ENCODE data around the gene P3H2.
"Not testable (repeated sequence)": the region's sequence is repeated elsewhere in the genome, so short reads cannot be mapped to it uniquely, and the experiment has no call there.

P3H2 gene

DNA sequence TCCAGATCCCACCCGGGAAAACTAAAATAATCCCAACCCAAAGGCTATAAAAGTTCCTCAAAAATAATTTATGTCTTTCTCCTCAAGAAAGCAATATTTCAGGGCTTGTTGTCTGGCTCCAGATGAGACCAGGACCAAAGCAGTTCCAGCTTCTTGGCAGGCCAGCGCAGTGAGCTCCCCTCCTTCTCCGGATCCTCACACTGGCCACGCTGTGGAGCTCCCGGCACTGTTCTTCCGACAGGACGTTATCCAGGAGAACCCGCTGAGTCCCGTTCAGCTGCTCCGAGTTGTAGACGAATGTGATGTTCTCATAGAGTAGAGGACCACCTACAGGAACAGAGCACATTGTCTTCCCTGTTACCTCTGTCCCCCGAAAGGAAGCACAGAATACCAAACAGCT is 146.3 kb downstream of the P3H2 start:
- no peak for DNase-seq

DNA sequence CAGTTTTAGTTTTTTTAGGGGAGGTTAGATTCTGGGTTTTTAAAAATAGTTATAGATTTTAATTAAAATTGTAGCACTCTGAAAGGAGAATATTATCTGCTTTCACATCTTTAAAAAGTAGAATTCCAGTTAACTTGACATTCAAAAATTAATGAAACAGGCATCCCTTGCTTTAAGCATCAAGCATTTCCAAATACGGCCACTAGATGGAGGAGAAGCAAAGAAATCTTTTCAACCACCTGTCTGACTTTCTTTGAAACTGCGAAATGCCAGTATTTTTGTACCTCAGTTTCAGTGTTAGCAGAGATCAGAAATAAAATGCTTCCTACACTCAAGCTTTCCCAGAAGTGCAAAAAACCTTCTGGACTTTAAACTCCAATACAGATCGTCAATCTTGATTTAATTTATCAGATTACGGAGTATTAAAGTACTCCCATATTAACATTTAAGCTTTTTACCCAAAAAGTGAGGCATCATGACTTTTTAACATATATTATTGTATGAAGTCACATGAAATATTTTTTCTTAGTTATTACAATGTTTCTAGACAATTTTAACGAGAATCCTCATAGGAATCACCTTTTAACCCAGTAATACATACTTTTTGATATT is 153.3 kb downstream of the P3H2 start:
- no peak for DNase-seq

DNA sequence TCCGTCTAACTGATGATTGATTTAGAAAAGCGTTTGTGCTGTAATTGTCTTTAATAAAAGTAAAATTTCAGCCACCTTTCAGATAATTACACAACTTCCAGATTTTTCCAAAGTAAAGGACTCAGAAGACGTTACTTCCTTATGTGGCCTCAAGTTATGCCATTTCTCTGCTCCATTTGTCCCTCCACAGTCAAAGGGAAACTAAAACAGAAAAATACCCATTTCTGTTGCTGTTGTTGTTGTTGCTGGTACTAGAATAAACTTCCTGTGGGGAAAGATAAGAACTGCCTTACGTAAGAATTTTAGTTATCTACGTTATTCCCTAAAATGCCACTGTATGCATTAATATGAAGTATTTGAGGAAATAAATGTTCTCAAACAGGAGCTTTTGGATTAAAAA is 153.9 kb downstream of the P3H2 start:
- DNase-seq: no peak

DNA sequence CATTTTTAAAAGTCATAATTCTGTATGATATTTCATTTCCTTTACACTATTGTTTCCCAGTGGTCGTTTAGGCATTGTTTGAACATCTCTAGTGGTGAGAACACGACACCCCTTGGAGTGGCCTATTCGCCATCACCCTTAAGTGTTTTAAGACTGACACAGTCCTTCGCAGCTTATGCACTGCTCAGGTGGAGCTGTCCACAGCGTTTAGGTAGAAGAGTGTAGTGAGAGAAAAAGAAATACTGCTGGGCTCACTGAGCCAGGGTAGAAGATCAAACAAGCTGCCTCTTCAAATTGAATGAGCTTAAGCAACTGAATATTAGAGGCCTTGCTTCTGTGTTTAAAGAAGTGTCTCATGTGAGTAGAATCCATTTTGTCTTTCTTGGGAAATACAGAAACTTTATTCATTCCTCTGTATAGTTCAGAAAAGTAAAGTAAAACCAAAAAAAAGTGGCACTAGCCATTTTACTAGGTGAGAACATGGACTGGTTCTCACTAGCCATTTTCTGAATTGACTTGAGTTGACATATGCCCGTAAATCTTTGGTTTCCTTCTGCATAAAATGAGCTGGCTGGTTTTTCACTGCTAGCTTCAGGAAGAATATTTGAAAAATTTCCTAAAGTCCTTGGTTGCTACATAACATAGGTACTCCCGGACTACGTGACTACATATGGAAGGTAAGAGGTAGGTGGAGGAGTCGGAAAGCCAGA is 155.9 kb downstream of the P3H2 start:
- no peak for DNase-seq

DNA sequence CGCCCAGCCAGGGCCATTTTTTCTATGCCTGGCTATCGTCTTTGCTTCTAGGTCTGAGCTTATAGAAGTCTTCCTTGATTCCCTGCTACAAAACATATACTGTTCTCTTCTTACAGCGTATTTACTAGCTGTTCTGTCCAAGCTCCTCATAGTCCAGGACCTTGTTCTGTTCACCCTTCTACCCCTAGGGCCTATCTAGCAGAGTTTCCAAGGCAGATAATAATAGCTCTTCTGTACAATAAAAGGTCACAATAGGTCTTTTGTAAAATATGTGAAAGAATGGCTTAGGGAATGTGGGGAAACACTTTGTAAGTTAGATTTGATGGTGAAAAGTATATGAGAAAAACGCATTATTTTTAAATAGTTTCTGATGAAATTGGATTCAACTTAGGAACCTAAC is 158.2 kb downstream of the P3H2 start:
- DNase-seq: no peak

DNA sequence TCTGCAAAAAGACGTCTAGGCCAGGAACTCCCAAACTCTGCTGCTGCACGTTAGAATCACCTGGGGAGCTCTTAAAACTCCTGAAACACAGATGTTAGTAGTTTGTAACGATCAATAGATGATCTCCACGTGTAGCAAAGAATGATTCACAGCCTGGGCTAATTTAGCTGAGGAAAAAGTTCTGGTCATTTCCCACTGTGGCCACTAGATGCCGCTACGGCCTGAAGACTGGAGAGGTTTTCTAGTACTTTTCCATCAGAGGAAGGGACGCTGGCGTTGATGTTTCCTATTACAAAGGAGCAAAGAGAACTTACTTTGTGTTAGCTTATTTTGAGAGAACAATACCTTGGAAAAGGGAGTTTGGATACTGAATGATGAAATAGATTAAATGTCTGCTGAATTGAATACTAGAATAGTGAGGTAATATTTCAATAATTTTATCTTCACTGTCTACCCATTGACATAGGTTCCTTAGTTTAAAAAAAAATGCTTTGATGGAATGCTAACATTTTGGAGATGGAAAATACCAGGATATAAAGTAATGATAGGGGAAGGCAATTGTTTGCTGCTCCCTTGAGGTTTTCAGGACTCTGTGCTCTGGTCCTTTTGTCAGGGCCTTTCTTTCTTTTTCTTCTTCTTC is 159.1 kb downstream of the P3H2 start:
- peak; percentile 46 for DNase-seq

DNA sequence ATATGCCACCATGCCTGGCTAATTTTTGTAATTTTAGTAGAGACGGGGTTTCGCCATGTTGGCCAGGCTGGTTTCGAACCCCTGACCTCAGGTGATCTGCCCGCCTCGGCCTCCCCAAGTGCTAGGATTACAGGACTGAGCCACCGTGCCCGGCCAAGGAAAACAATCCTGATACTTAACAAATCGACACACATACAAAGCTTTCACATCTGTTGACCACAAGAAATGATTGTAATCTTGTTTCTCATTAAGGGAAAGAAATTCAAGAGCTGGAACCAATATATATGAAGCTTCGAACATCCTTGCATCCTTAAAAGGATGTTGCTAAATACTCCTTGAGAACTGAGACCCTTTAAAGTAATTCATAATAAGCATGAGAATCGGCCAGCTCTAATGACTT is 159.6 kb downstream of the P3H2 start:
- DNase-seq: not testable (repeated sequence)

DNA sequence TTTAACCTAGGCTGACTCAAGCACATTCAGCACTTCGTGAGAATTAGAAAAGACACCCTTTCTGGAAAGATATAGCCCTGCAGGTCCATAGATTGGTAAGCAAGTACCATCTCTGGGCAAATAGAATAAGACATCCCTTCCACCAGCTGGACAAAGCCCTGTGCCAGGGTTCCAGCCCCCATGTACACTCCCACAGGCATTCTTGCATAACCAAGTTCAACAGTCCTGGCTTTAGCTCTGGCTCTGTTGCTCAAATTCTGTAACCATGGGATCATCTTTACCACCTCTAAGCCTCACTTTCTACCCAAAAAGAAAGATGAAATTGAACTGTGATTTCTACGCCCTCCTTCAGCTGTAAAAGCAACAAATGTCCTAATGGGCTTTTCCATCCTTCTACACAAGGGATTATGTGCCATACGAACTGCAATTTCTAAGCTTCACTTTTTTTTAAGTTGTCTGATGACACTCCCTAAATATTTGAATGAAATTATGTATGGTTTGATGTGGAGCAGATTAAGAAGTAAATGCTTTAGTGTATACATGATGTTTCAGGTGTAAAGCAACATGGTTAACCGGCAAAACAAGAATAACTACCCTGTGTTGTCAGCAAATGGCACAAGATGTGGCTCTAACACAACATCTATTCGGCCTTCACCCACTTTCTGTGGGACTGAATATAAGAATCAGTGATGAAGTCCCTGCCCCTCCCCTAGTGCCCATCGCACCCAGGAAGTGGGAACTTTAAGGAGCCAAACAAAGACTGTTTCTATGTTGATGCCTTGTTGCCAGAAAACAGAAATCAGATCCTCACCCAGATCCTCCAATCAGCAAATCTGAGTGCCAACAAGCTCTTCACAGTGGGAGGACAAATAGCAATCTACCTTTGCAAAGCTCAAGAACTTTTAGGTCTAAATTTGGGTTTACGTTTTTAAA is 165.7 kb downstream of the P3H2 start:
- DNase-seq: no peak

DNA sequence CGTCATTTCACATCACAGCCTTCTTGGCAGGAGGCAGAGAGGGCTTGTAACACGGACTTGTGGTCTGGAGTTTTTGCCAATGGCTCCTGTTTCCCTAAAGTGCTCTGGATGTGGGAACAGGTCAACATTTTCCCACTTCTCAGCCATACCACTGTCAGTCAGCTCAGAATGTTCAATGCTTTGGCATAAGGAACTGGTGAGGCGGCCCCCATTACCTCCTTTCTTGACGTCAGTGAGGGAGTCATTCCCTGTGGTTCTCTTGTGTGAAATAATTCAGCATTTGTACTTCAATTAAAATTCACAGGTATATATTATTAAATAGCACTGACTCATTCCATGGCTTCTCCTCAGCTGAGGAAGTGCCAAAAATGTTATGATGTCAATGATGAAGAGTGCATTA is 167.1 kb downstream of the P3H2 start:
- no peak for DNase-seq

DNA sequence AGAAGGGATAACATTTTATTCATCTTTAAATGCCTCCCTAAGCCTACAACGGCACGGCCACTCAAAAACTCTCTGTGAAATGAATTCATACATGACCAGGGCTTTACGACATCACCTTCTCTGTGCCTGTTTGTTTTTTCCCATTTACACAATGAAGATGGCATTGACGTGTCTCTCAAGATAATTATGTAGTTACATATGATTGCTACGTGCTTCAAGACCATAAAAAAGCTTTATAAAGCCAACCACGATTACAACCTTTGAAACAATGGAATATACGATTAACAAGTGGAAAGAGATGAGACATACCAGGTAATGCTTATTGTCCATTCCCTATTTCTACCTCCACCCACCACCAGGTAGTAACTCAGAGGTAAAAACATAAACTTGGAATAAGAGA is 168.4 kb downstream of the P3H2 start:
- no peak for DNase-seq

DNA sequence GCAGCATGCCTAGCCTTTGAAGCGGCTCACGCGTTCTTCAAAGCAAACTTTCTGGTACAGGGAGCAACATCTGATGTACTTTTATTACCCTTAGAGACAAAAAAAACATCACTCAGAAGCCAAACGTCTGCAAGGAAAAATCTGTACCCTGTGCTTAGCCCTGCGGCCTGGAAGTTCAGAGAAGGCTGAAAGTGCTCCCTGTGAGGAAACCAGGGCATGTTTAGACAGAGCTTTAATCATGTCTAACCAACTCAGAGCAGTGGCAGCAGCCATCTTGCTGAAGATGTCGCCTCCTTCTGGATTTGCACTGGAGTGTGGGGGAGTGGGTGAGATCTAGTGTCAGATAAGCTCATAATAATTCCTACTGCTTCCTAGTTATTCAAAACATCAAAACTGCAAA is 170.4 kb downstream of the P3H2 start:
- no peak for DNase-seq

DNA sequence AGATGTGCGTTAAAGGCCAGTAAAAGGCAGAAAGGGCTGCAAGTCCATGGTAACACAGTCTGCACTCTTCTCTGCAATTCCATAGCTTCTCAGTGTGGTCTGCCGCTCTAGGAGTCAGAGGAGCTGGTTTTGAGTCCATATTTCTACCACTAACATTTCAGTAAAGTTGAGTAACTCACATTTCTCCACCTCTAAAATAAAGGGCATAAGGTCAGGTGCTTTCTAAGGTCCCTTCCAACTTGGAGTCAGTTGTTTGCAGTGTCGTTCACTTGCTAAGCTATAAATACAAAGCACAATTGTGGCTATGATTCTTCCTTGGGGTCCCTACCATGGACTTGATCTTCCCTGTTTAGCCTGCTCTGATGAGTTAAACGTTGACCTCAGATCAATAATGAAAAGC is 171.1 kb downstream of the P3H2 start:
- DNase-seq: no peak

DNA sequence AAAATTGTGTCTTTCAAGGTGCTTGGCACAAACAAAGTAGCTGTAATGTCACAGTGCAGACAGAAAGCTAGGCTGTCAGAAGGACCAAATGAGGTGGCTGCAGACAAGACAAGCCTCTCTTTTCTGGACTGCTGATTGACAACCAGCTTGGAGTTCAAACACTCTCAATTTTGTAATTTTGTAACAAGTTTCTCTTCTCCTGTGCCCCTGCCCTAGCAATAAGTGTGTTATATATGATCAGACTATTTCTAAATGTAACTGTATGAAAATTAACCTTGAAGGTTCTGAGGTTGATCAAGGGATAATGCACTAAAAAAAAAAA is 172.0 kb downstream of the P3H2 start:
- DNase-seq: no peak

DNA sequence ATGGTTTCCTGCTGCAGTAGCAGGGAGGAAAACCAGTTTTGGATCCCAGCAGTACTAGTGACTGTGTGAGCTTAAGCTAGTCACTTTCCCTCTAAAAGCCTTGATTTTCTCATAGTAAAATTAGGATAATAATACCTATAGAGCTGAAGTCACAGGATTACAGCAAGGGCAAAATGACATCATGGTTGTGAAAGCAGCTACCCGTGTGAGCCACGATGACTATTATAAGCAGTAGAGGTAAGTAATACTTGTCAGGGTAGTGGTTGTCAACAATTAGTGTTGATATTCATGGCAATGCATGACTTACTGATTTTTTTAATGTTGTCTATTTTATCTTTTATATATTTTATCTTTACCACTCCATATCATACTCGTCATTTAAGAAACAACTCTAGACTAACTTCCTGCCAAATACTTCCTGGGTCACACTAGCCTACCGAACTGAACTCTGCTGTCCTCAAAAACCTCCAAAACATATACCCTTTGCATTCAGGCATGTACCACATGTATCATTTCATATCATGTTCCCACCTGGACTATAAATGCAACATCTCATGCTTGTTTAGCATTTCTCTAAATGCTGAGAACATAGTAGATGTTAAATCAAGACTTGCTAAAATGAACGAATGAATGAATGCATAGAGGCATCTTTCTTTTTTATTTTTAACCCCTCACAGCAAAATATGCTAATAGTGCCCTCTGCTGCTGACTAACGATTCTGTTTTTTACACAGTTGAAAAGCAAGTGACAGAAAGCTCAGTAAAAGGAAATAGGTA is 172.6 kb downstream of the P3H2 start:
- no peak for DNase-seq

DNA sequence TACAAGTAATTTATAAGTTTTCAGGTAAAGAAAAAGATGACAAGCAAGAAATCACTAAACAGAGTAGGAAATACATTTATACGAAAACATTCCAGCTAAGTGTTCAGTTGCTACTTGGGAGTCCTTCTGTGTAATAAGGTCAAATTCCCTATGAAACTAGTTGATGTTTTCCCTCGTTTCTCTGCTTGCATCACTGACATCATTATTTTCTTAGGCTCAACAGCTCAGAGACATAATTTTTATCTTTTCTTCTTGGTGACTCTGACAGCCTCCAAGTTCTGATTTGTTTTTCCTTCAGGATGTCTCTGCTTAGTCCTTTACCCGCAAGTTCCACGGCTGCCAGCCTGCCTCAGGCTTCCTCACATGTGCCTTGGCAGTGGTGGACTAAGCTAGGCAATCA is 173.6 kb downstream of the P3H2 start:
- no peak for DNase-seq

DNA sequence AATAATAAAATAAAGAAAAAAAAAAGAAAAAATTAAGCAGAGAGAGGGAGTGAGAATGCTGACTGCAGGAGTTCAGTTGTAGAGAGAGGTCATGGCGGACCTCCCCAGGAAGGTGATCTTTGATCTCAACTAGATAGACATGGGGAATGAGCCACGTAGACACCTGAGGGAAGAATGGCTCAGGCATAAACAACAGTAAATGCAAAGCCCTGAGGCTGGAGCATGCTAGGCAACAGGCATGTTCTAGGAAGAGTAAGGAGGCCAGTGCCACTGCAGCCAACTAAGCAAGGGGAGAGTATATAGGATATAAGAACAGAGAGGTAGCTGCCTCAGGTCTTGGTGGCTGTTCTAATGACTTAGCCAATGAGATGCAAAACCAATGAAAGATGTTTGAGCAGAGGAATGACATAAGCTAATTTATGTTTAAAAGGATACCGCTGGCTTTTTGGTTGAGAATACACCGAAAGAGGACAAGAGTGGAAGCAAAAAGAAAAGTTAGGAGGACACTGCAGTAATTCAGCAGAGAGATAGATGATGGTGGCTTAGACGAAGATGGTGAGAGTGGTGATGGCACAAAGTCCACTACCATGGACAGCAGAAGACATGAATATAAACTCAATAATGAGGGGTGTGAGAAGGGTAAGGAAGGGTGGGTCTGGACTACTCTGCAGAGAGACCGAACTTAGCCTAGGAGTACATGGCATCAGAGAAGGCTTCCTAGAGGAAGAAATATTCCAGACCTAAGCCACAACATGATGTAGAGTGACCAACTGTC is 174.6 kb downstream of the P3H2 start:
- no peak for DNase-seq

DNA sequence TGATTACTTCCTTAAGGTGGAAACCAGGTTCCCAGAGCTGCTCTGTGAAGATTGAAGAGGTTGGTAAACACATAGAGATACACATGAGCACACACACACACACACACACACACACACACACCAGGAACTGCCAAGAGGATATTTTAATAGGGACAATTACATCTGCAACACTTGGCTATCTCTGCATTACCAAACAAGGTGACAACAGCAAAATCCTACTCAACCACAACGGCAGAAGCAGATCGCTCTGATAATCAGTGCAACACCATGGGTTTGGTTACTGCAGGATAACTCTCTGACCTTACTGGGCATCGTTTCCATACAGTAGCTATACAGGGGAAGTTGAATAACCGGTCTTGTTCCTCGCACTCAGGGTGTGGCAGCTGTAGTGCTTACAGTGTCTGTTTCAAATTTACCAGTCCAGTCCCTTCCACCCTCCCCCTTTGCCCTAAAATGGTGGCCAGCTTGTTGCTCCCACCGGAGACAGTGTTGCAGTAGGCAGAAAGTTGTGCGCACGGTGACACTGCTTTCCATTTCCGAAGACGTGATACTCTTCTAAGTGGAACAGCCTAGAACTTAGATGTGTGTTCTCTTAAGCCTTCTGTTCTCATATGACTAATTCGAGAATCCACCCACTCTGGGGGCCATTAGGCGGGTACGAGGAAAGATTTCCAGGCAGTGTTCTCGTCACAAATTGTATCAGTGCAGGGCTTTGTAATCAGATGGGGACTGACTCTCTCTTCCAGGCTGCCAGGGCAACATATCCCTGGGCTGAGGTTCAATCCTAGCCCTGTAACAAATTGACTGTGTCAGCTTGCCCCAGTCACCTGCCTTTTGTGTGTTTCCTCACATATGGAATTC is 176.2 kb downstream of the P3H2 start:
- DNase-seq: no peak

DNA sequence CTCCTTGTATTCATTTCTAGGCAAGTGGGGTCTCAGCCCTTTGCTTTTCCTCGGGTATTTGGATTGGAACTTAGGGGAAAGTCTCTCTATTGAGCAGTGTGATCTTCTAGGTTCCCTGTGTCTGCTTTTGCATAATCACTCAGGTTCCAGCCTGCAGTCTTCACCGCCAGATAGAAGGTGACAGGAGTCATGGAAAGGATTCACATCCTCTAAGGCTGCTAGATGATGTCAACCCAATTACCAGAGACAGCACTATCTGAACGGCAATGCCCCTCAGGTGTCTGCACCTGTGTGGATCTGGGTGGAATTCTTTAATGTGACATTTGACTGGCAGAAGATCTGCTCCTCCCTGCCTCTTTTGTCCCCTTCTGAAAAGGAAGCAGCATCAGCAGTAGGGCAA is 177.7 kb downstream of the P3H2 start:
- no peak for DNase-seq

DNA sequence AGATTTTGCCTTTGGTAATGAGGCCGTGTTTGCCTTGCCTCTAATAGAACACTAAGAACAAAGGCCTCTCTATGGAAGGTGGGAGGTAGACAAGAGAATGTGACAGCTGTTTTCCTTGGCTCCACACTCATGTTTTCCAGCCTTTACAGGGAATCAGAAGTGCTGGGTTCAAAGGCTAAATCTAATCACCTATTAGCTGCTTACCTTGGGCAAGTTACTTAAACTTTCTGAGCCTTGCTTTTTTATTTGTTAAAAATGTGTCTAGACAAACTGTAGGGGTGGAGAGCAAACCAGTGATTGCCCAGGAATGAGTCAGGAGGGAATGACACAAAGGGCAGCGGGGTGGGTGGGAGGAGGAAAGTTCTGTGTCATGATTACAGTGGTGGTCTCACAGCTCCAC is 179.0 kb downstream of the P3H2 start:
- no peak for DNase-seq

DNA sequence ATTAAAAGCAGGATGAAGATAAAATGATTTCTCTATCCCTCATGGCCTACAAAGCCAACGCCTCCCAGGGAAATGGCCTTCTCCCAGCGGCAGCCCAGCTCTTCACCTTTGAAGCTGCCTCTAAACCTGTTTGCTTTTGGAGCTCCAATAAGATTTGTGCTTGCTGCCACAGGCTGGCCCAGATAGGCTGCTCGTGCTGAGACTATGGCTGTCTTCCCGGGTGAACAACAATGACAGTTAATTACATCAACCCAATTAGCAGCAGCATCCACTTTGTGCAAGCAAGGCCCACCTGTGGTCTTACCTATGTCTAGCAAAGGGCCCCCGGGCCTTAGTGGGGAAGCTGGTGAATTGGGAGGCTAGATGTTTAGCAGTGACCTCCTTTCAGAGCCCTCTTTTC is 179.6 kb downstream of the P3H2 start:
- no peak for DNase-seq
